GM19099 (cell line): ENCODE results near the gene HIGD2A.

ENCODE experiments used
- POLR2A ChIP-seq: IDR thresholded peaks from 3 replicates; pipeline ENCODE4 v1.6.1; 2011; ENCODE audit warnings: low read depth; ENCODE audit not compliant: insufficient read length; ENCODE audit errors: extremely low read depth

Gene HIGD2A

GRCh38 chr5:176362233-176362490 is 26.4 kb upstream of the HIGD2A start:
- no peak for TF ChIP-seq POLR2A

- peak; percentile 66 for TF ChIP-seq POLR2A
Observed at GRCh38 chr5:176364765-176365350, 23.7 kb upstream of the HIGD2A start.

GRCh38 chr5:176365351-176366231 is 23.0 kb upstream of the HIGD2A start, which contains the start of gene ARL10:
ARL10 (plus strand) TSS chr5:176365487; CDS start chr5:176365564, 77 bp downstream.
- no peak for TF ChIP-seq POLR2A

- TF ChIP-seq POLR2A = no peak
Observed at GRCh38 chr5:176366232-176366894, 22.2 kb upstream of the HIGD2A start.

GRCh38 chr5:176368726-176369125 is 19.8 kb upstream of the HIGD2A start:
- TF ChIP-seq POLR2A = no peak

- no peak for TF ChIP-seq POLR2A
Observed at GRCh38 chr5:176369934-176370711, 18.4 kb upstream of the HIGD2A start.

- no peak for TF ChIP-seq POLR2A
Observed at GRCh38 chr5:176371621-176372539, 16.7 kb upstream of the HIGD2A start.

GRCh38 chr5:176373100-176373818 is 15.3 kb upstream of the HIGD2A start:
- no peak for TF ChIP-seq POLR2A

GRCh38 chr5:176379881-176380280 is 8.7 kb upstream of the HIGD2A start:
- no peak for TF ChIP-seq POLR2A

GRCh38 chr5:176381423-176381822 is 7.1 kb upstream of the HIGD2A start:
- TF ChIP-seq POLR2A = no peak

GRCh38 chr5:176381979-176382378 is 6.6 kb upstream of the HIGD2A start:
- TF ChIP-seq POLR2A = no peak

GRCh38 chr5:176382721-176383120 is 5.8 kb upstream of the HIGD2A start:
- TF ChIP-seq POLR2A = no peak

- no peak for TF ChIP-seq POLR2A
Observed at GRCh38 chr5:176383248-176383905, 5.2 kb upstream of the HIGD2A start.

GRCh38 chr5:176383961-176384360 is 4.6 kb upstream of the HIGD2A start:
- no peak for TF ChIP-seq POLR2A
